GM12801 (cell line): ENCODE data around the gene MAP2K2.

ENCODE experiments used
- TF ChIP-seq, protein P1 (sequence below): IDR thresholded peaks from one replicate; pipeline ENCODE4 v1.5.1; 2011; ENCODE audit warnings: control low read depth; ENCODE audit not compliant: insufficient read length; ENCODE audit errors: extremely low read depth

MAP2K2 gene

DNA sequence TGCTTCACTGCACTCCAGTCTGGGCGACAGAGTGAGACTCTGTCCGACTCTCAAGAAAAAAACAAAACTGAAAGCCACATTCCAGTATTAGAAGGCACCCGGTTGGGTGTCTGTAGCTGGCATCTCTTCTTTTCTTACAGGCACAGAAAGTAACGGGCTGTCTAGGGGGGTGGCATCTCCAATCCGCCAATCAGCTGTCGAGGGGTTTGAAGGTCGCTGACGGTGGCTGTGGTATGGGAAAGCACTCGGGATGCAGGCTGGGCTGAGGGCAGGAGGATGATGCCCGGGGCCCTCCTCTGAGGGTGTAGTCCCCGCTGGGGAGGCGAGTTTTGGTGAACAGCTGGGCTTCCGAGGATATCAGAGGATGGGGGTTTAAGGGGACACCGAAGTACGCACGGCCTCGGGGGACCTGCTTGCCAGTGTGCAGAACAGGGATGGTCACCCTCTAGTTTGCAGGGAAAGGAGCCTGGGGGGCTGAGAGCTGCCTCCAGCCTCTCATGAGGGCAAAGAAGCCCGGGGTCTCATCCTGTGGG lies 30.2 kb downstream of the MAP2K2 start:
- TF ChIP-seq, protein P1, sequence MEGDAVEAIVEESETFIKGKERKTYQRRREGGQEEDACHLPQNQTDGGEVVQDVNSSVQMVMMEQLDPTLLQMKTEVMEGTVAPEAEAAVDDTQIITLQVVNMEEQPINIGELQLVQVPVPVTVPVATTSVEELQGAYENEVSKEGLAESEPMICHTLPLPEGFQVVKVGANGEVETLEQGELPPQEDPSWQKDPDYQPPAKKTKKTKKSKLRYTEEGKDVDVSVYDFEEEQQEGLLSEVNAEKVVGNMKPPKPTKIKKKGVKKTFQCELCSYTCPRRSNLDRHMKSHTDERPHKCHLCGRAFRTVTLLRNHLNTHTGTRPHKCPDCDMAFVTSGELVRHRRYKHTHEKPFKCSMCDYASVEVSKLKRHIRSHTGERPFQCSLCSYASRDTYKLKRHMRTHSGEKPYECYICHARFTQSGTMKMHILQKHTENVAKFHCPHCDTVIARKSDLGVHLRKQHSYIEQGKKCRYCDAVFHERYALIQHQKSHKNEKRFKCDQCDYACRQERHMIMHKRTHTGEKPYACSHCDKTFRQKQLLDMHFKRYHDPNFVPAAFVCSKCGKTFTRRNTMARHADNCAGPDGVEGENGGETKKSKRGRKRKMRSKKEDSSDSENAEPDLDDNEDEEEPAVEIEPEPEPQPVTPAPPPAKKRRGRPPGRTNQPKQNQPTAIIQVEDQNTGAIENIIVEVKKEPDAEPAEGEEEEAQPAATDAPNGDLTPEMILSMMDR, result no peak

DNA sequence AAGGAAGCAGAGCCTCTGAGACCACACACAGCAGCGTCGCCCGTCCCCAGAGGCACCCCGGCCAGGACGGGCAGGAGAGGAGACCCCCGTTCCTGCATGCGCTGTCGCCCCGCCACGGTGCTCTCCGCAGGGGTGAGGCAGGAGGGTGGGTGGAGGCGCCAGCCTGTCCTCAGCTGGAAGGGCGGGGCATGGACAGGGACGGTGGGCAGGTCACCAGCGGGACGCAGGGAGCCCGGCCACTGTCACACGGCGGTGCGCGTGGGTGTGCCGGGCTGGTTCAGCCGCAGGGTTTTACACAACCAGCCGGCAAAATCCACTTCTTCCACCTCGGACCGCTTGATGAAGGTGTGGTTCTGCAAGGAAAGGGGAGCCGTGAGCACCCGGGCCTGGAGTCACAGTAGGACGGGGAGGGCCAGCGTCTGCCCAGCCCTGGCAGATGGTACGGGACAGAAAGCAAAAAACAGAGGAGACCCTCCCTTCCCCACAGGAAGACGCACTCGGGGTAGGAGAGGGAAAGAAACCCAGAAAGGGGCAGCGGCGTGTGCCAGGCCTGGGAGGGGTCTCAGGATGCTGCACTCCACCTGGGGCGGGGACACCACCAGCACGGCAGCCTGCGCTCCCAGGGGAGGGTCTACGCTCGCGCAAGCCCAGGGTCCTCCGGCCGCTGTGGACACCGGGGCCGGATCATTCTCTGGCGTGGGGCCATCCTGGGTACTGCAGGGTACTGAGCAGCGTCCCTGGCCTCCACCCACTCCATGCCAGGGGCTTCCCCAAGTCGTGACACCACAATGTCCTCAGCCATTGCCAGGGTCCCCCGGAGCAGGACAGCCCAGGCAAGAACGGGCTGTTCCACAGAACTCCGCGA lies 33.3 kb downstream of the MAP2K2 start:
- TF ChIP-seq, protein P1, result no peak

- TF ChIP-seq, protein P1, result no peak
Measured at GRCh38 chr19:4089946-4090345, 34.0 kb downstream of the MAP2K2 start.

DNA sequence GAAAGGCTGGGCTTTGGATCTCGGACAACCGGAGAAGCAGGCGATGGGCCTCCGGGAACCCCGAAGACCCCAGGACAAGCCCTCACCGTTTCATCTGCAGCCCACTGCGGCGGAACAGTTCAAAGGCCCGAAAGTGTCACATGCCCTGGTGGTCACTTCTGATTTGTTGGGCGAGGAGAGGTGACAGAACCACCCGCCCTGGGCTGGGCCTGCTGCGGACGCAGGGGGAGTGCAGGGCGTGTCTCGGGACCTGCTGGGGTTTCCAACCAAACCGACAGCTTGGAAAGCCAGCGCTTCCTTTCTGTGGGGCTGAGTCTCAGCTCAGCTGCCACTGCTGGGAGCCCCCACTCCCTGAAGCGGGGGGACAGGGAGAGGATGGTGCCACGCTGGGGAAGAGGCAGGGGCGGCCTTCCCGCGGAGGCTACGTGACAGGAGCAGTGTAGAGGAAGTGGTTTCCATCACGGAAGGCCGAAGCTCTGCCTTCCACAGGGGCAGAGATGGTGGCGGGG lies 34.5 kb downstream of the MAP2K2 start:
- TF ChIP-seq, protein P1, result no peak

DNA sequence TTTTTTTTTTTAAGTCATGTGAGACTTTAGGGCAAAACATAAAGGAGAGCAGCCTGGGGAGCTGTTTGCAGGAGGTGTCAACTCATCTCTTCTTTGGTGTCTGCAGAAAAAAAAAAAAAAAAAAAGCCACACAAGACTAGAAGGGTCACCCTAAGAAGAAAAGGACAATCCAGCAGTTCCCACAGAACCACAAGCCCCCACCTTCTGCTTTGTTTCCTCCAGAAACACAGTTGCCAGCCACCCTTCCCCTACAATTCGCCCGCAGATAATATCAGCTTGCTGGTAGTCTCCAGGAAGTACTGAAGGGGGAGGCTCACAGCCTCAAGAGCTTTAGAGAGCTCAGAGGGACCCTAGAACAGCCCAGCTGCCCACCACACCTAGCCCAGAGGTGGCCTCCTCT lies 34.9 kb downstream of the MAP2K2 start:
- TF ChIP-seq, protein P1, result no peak

- TF ChIP-seq, protein P1, result no peak
Measured at GRCh38 chr19:4087787-4088679, 35.9 kb downstream of the MAP2K2 start.

GRCh38 chr19:4086411-4086867 lies 37.5 kb downstream of the MAP2K2 start:
- TF ChIP-seq, protein P1, result no peak
